PC-3 (cell line): ENCODE results near the gene PTPRR. TPM values are rescaled to one million over a fixed set of nuclear protein-coding genes. Genes with fewer than 3 reads are reported as not detected.

Experiments
- ATAC-seq: fragments of 200-7000 bp; cut with Tn5 transposase; 2 replicates; pipeline ENCODE4 v1.9.1; 2020; ENCODE audit warnings: mild to moderate bottlenecking, moderate library complexity
- BruUV-seq: library from RNA; stranded (reverse); fragments of 400-500 nt; replicated peaks from 2 replicates; lab custom pipeline; 2021; lab: Mats Ljungman, UMichigan
- CTCF ChIA-PET: fragments of 300-600 bp; sonication (Branson Sonifier 250); formaldehyde crosslinking; loops from one replicate; lab custom pipeline; 2022; ENCODE audit warnings: antibody characterized with exemption; lab: Charles Lee
- POLR2A ChIA-PET: fragments of 300-600 bp; sonication (Branson Sonifier 250); formaldehyde crosslinking; loops from one replicate; lab custom pipeline; 2022; ENCODE audit warnings: antibody characterized with exemption; ENCODE audit not compliant: unreplicated experiment; lab: Charles Lee
- DNase-seq: peaks from one replicate; pipeline ENCODE4 v3.0.0-alpha.2; 2015
- H2AFZ ChIP-seq: fragments of 300-600 bp; sonication (generic); 2 replicates; pipeline ENCODE4 v1.6.0; 2016; ENCODE audit warnings: antibody characterized with exemption, low read length
- H3F3A ChIP-seq: fragments of 300-600 bp; sonication (generic); one replicate; pipeline ENCODE4 v1.6.0; 2017; ENCODE audit warnings: antibody characterized with exemption, low read length, control low read depth, mild to moderate bottlenecking; ENCODE audit not compliant: unreplicated experiment
- H3K27ac ChIP-seq: fragments of 300-600 bp; sonication (generic); 2 replicates; pipeline ENCODE4 v1.5.1; 2016; ENCODE audit warnings: mild to moderate bottlenecking, low read length
- H3K27me3 ChIP-seq: fragments of 300-600 bp; sonication (generic); 2 replicates; pipeline ENCODE4 v1.6.1; 2016; ENCODE audit warnings: low read length, mixed read lengths
- H3K36me3 ChIP-seq: fragments of 300-600 bp; sonication (generic); 2 replicates; pipeline ENCODE4 v1.6.1; 2016; ENCODE audit warnings: low read depth, mixed run types, low read length, mixed read lengths
- H3K4me1 ChIP-seq: fragments of 300-600 bp; sonication (generic); 2 replicates; pipeline ENCODE4 v1.5.1; 2016; ENCODE audit warnings: low read length; ENCODE audit not compliant: insufficient read depth
- H3K4me2 ChIP-seq: fragments of 300-600 bp; sonication (generic); 2 replicates; pipeline ENCODE4 v1.6.0; 2016; ENCODE audit warnings: low read length
- H3K4me3 ChIP-seq: fragments of 300-600 bp; sonication (generic); 2 replicates; pipeline ENCODE4 v1.5.1; 2016; ENCODE audit warnings: mild to moderate bottlenecking, low read length, mixed read lengths
- H3K79me2 ChIP-seq: fragments of 300-600 bp; sonication (generic); 2 replicates; pipeline ENCODE4 v1.6.1; 2017; ENCODE audit warnings: low read length, mixed read lengths
- H3K9ac ChIP-seq: fragments of 300-600 bp; sonication (generic); 2 replicates; pipeline ENCODE4 v1.6.0; 2016; ENCODE audit warnings: mild to moderate bottlenecking, low read length
- H3K9me2 ChIP-seq: fragments of 300-600 bp; sonication (generic); replicated peaks from 2 replicates; pipeline ENCODE4 v1.6.1; 2016; ENCODE audit warnings: mixed run types, low read length, mixed read lengths
- H3K9me3 ChIP-seq: fragments of 300-600 bp; sonication (generic); 2 replicates; pipeline ENCODE4 v1.6.1; 2016; ENCODE audit warnings: low read length, mixed read lengths
- H4K20me1 ChIP-seq: fragments of 300-600 bp; sonication (generic); 2 replicates; pipeline ENCODE4 v1.6.1; 2016; ENCODE audit warnings: low read length, mixed read lengths
- EZH2 ChIP-seq: fragments of 300-600 bp; sonication (generic); IDR thresholded peaks from one replicate; pipeline ENCODE4 v1.6.1; 2017; ENCODE audit warnings: antibody characterized with exemption, mild to moderate bottlenecking, low read length; ENCODE audit not compliant: unreplicated experiment
- EZH2phosphoT487 ChIP-seq: fragments of 300-600 bp; sonication (generic); IDR thresholded peaks from 2 replicates; pipeline ENCODE4 v1.6.1; 2018; ENCODE audit warnings: mild to moderate bottlenecking, antibody characterized with exemption, low read length, borderline replicate concordance
- intact Hi-C: fragments of 100-400 bp; cut with micrococcal nuclease; formaldehyde crosslinking; loops from 2 replicates; pipeline ENCODE4 v1.9.0; 2023
- total RNA-seq: library from RNA; depleted of rRNA; stranded (reverse); fragments of >200 nt; gene quantifications from 2 replicates; pipeline ENCODE4 v1.2.3, GENCODE V29; 2014
- TF ChIP-seq, protein P1 (sequence below): fragments of 300-600 bp; sonication (generic); conservative IDR thresholded peaks from 2 replicates; pipeline ENCODE4 v1.5.1; 2017; ENCODE audit warnings: antibody characterized with exemption, low read depth, mild to moderate bottlenecking, low read length

The PTPRR gene
- total RNA-seq, 1 experiment from 2014 or later: 3.1 TPM

DNA sequence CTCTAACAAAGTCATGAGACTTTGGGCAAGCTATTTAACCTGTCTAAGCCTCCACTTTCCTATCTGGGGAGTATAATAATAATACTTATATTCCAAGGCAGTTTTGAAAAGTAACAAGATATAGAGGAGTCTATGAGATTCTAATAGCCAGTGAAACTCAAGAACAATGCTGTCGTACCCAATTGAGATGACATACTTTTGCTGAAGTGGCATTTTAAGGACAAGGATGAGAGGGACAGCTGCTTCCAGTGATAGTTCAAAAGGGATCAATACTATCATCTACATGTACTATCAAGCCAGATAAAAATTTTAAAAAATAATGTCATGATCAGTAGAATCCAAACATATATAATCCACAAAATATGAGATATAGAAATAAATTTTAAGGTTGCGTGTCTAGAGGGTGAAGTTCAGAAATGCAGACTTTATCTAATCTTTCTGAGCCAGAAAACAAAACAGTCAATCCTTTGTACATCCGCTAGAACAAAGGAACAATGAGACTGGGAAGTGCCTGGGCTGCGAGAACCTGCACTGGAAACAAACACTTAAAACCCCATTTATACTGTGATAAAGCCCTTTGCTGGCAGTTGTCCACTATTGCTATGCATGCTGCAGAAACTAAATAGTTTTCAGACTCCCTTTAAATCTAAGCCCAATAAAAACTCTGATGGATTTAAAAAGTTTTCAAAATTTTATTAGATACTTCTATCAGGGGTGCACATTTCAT is 321.9 kb downstream of the PTPRR start:
- Histone ChIP-seq H2AFZ (no peak overlapping the region), H3K27ac (no peak overlapping the region), H3K4me2 (no peak overlapping the region), H3K36me3 (no peaks in the 10 kb centered on the region), H3K79me2 (no peaks in the 10 kb centered on the region), H3K4me1 (peaks cover 14% of the 10 kb centered on the region; the same call in 1 of the 2 replicates), H3K9me2 (no peaks in the 10 kb centered on the region), H3K9ac (no peak overlapping the region), H3F3A (no peaks in the 10 kb centered on the region), H3K27me3 (no peaks in the 10 kb centered on the region), H3K9me3 (no peaks in the 10 kb centered on the region), H4K20me1 (no peaks in the 10 kb centered on the region), H3K4me3 (no peak overlapping the region)
- POLR2A ChIA-PET: no interaction called here
- no TSS peak for BruUV-seq
- intact Hi-C loops: loop anchor here (10.0 kb wide), 1 partner anchor 246 kb away; no protein-coding TSS in a partner anchor
- TF ChIP-seq EZH2 (no peak), EZH2phosphoT487 (no peak)
- TF ChIP-seq, protein P1, sequence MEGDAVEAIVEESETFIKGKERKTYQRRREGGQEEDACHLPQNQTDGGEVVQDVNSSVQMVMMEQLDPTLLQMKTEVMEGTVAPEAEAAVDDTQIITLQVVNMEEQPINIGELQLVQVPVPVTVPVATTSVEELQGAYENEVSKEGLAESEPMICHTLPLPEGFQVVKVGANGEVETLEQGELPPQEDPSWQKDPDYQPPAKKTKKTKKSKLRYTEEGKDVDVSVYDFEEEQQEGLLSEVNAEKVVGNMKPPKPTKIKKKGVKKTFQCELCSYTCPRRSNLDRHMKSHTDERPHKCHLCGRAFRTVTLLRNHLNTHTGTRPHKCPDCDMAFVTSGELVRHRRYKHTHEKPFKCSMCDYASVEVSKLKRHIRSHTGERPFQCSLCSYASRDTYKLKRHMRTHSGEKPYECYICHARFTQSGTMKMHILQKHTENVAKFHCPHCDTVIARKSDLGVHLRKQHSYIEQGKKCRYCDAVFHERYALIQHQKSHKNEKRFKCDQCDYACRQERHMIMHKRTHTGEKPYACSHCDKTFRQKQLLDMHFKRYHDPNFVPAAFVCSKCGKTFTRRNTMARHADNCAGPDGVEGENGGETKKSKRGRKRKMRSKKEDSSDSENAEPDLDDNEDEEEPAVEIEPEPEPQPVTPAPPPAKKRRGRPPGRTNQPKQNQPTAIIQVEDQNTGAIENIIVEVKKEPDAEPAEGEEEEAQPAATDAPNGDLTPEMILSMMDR: no peak
- DNase-seq: no peak
- CTCF ChIA-PET: no interaction called here
- no peak for ATAC-seq

DNA sequence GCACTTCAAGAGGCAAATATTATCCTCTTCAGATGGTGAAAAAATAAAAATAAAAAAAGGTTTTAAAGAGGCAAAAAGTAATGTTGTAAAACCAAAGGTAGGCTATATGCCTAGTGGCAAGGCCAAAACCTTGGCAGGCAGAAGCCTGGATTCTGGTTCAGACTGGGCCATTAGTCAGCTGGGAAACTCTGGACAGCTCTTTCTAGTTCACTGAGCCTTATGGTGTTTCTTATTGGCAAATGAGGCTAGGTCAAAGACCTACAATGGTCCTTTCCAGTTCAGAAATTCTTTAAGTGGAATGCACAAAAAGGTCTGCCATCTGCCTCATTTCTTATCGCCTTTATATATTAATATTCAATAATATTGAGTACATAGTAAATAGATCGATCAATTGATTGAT is 327.9 kb downstream of the PTPRR start:
- H3K79me2 ChIP-seq: no peaks in the 10 kb centered on the region
- H4K20me1 ChIP-seq: no peaks in the 10 kb centered on the region
- intact Hi-C loops: loop anchor here (10.0 kb wide), 1 partner anchor 252 kb away; no protein-coding TSS in a partner anchor
- no peaks in the 10 kb centered on the region for H3K4me1 ChIP-seq
- H3K9me3 ChIP-seq: no peaks in the 10 kb centered on the region
- no peaks in the 10 kb centered on the region for H3K27me3 ChIP-seq
- no peak overlapping the region for H3K9ac ChIP-seq
- DNase-seq: no peak
- no peaks in the 10 kb centered on the region for H3F3A ChIP-seq
- TF ChIP-seq, protein P1: no peak
- TF ChIP-seq EZH2: no peak
- ChIA-PET POLR2A (no interaction called here), CTCF (no interaction called here)
- H2AFZ ChIP-seq: no peak overlapping the region
- no peak for ATAC-seq
- BruUV-seq: no TSS peak
- H3K9me2 ChIP-seq: no peaks in the 10 kb centered on the region
- no peak overlapping the region for H3K4me2 ChIP-seq
- H3K27ac ChIP-seq: no peak overlapping the region
- H3K4me3 ChIP-seq: no peak overlapping the region
- no peaks in the 10 kb centered on the region for H3K36me3 ChIP-seq
